ENCODE data around the gene KIFC3.
A peak's percentile ranks its signal among the peaks of the same experiment; 100 is the strongest.

Gene KIFC3

DNA sequence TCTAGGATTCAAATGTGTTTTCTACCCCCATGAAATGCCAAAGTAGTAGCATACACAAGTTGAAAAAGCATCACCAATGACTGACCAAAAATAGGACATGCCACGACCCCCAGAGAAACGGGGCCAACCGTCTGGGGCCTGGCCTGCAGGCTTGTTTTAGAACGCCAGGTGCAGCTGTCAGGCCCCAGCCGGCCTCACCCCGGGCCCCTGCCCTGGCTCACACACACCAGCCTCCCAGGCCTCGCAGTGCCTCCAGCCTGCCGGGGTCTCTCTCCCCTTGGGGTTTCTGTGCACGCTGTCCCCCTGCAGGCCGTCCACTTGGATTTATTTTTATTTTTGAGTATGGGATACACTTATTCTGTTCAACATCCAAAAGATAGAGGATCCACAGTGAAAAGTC lies 58.8 kb downstream of the KIFC3 start:
- H3K9me3 Mint-ChIP-seq = no peaks in the 10 kb centered on the region
- H3K4me1 Mint-ChIP-seq (ENCODE audit: low read depth) = no peaks in the 10 kb centered on the region
- no peak overlapping the region for H3K4me3 Mint-ChIP-seq
- H3K36me3 Mint-ChIP-seq (ENCODE audit: low read depth) = peaks cover 66% of the 10 kb centered on the region
- DNase-seq = no peak
- H3K27ac Mint-ChIP-seq = no peak overlapping the region
- H3K27me3 Mint-ChIP-seq = no peaks in the 10 kb centered on the region

DNA sequence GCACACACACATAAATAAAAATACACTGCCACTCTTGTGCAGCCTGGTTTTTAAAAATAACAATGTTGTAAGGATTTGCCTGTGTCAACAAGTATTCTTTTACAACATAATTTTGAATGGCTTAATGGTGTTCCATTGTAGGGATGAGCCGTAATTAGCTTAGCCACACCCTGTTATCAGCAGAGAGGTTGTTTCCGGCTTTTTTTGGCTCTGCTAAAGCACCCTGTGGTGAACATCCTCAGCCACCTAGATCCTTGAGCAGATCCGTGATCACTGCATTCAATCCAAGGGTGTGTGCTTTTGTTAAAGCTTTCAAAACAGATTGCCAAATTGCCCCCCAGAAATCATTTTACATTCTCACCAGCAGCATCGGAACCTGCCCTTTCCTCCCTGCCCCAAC lies 59.7 kb downstream of the KIFC3 start:
- Mint-ChIP-seq H3K9me3 (no peaks in the 10 kb centered on the region), H3K36me3 (ENCODE audit: low read depth) (peaks cover 70% of the 10 kb centered on the region), H3K27ac (no peak overlapping the region), H3K4me3 (no peak overlapping the region), H3K27me3 (no peaks in the 10 kb centered on the region), H3K4me1 (ENCODE audit: low read depth) (peaks cover 4% of the 10 kb centered on the region)
- DNase-seq = no peak

- peaks cover 72% of the 10 kb centered on the region for H3K36me3 Mint-ChIP-seq (ENCODE audit: low read depth)
- no peaks in the 10 kb centered on the region for H3K27me3 Mint-ChIP-seq
- no peaks in the 10 kb centered on the region for H3K9me3 Mint-ChIP-seq
- no peak overlapping the region for H3K27ac Mint-ChIP-seq
- H3K4me3 Mint-ChIP-seq = no peak overlapping the region
- H3K4me1 Mint-ChIP-seq (ENCODE audit: low read depth) = peaks cover 12% of the 10 kb centered on the region
- no peak for DNase-seq
These were observed 60.6 kb downstream of the KIFC3 start for GRCh38 chr16:57741660-57742191.

DNA sequence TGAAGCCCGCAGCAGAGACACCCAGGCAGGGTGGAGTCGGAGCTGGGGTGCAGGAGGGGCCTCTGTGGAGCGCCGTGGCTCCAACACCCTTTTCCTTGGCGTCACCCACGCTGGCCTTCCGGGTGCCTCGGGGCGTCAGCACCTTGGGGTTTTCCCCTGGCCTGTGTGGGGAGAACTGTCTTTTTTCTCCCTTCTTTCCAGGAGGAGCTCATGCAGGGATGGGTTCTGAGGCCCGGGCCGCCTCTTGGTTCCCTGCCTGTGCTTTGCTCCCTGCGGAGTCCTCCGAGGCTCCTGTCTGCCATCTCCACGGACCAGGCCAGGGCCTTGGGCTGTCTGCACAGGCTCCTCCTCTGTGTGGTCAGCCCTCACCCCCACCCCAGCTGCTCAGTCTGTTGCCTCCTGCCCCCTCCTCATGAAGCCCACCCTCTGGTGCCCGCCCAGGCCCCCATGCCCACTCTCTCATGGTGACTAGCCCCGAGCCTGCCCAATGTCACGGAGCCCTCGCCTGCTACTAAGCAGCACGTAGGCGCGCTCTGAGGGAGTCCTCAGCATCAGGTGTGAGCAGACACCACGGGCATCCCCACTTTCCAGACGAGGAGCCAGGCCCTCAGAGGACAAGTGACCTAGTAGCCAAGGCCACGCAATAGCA lies 61.7 kb downstream of the KIFC3 start:
- Mint-ChIP-seq H3K4me3 (no peak overlapping the region), H3K4me1 (ENCODE audit: low read depth) (peaks cover 20% of the 10 kb centered on the region), H3K9me3 (no peaks in the 10 kb centered on the region), H3K27me3 (no peaks in the 10 kb centered on the region), H3K36me3 (ENCODE audit: low read depth) (peaks cover 78% of the 10 kb centered on the region), H3K27ac (no peak overlapping the region)
- DNase-seq = no peak

GRCh38 chr16:57739756-57740422 lies 62.4 kb downstream of the KIFC3 start:
- no peak for DNase-seq
- no peaks in the 10 kb centered on the region for H3K27me3 Mint-ChIP-seq
- H3K4me1 Mint-ChIP-seq (ENCODE audit: low read depth) = peaks cover 21% of the 10 kb centered on the region
- H3K9me3 Mint-ChIP-seq = no peaks in the 10 kb centered on the region
- H3K4me3 Mint-ChIP-seq = no peak overlapping the region
- H3K27ac Mint-ChIP-seq = no peak overlapping the region
- peaks cover 78% of the 10 kb centered on the region for H3K36me3 Mint-ChIP-seq (ENCODE audit: low read depth)

- Mint-ChIP-seq H3K36me3 (ENCODE audit: low read depth) (peaks cover 71% of the 10 kb centered on the region), H3K4me1 (ENCODE audit: low read depth) (peaks cover 27% of the 10 kb centered on the region), H3K9me3 (no peaks in the 10 kb centered on the region), H3K27me3 (no peaks in the 10 kb centered on the region), H3K4me3 (no peak overlapping the region), H3K27ac (no peak overlapping the region)
- DNase-seq = no peak
These were observed 63.4 kb downstream of the KIFC3 start for GRCh38 chr16:57738844-57739243.

GRCh38 chr16:57736419-57737351 lies 65.6 kb downstream of the KIFC3 start:
- peak; percentile 61 for DNase-seq
- Mint-ChIP-seq H3K4me3 (peak overlapping the region; percentile 90), H3K27ac (peak overlapping the region; percentile 96), H3K27me3 (no peaks in the 10 kb centered on the region), H3K9me3 (peaks cover 6% of the 10 kb centered on the region), H3K36me3 (ENCODE audit: low read depth) (peaks cover 61% of the 10 kb centered on the region), H3K4me1 (ENCODE audit: low read depth) (peaks cover 30% of the 10 kb centered on the region)

DNA sequence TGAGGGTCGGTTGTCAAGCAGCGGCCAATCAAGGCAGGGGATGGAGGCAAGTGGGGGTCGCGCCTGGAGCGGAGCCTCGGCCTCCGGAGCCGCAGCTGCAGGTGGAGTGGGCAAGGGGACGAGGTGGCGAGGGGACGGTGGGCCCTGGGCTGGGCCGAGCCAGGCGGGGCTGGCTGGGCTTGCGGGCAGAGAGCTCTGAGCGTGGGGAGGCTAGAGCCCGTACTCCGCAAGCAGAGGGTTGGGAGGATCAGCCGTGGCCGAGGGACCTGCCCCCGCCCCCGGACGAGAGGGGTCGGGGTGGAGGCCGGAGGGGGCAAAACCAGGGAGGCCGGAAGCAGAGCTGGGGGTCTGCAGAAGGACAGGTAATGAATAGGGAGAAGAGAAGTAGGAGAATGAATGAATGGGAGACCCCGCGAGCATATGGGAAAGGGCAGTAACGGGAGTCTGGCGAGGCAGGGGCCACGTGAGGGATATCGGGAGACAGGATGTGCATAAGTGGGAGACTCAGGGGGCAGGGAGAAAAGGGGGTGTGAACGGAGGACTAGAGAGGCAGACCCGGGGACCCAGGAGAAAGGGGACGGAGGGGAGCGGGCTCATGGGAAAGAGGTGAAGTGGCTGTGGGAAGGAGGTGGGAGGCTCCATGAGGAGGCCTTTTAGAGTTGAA lies 66.4 kb downstream of the KIFC3 start, which contains the start of gene KATNB1:
Gene KATNB1 (plus strand): TSS at position 16 of the 664 bp plus-strand sequence. CDS start 1,474 bp downstream, outside the sequence.
- no peak for DNase-seq
- no peaks in the 10 kb centered on the region for H3K27me3 Mint-ChIP-seq
- H3K4me1 Mint-ChIP-seq (ENCODE audit: low read depth) = peaks cover 30% of the 10 kb centered on the region
- H3K27ac Mint-ChIP-seq = peak within 1 kb of the TSS; percentile 96
- peak within 1 kb of the TSS; percentile 90 for H3K4me3 Mint-ChIP-seq
- peaks cover 6% of the 10 kb centered on the region for H3K9me3 Mint-ChIP-seq
- H3K36me3 Mint-ChIP-seq (ENCODE audit: low read depth) = peaks cover 54% of the 10 kb centered on the region

- Mint-ChIP-seq H3K27ac (peak overlapping the region; percentile 96), H3K4me3 (peak overlapping the region; percentile 90), H3K36me3 (ENCODE audit: low read depth) (peaks cover 52% of the 10 kb centered on the region), H3K27me3 (no peaks in the 10 kb centered on the region), H3K4me1 (ENCODE audit: low read depth) (peaks cover 30% of the 10 kb centered on the region), H3K9me3 (peaks cover 6% of the 10 kb centered on the region)
- peak; percentile 97 for DNase-seq
These were observed 67.2 kb downstream of the KIFC3 start for GRCh38 chr16:57734925-57735754.

DNA sequence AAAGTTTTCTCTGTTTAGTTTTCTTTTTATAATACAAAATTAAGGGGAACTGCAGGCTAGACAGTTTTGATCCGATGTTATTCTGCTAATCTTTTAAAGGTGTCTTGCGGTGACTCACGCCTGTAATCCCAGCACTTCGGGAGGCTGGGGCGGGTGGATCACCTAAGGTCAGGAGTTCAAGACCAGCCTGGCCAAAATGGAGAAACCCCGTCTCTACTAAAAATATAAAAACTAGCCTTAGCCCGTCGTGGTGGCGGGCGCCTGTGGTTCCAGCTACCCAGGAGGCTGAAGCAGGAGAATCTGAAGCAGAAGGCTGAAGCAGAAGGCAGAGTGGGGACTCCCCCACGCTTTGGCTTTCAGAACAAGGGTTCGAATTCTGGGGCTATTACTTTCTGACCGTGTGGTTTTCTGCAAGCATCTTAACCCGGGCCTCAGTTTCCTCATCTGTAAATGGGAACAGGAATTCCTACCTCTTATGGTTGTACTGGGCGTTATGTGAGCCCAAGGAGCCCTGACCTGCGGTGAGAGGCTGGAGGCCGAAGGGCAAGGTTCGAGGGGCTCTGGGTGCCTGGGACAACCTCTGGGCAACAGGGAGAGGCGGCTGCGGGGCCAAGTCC lies 67.9 kb downstream of the KIFC3 start:
- H3K36me3 Mint-ChIP-seq (ENCODE audit: low read depth) = peaks cover 50% of the 10 kb centered on the region
- no peaks in the 10 kb centered on the region for H3K27me3 Mint-ChIP-seq
- H3K4me3 Mint-ChIP-seq = peak overlapping the region; percentile 90
- H3K4me1 Mint-ChIP-seq (ENCODE audit: low read depth) = peaks cover 30% of the 10 kb centered on the region
- peaks cover 6% of the 10 kb centered on the region for H3K9me3 Mint-ChIP-seq
- H3K27ac Mint-ChIP-seq = peak overlapping the region; percentile 96
- no peak for DNase-seq

DNA sequence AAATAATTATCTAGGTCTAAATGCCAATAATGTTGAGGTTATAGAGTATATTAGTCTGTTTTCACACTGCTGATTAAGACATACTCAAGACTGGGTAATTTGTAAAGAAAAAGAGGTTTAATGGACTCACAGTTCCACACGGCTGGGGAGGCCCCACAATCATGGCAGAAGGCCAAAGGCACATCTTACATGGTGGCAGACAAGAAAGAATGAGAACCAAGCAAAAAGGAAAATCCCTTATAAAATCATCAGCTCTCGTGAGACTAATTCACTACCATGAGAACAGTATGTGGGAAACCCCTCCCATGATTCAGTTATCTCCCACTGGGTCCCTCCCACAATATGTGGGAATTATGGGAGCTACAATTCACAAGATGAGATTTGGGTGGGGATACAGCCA lies 69.6 kb downstream of the KIFC3 start:
- no peak for DNase-seq
- Mint-ChIP-seq H3K4me3 (no peak overlapping the region), H3K27ac (no peak overlapping the region), H3K4me1 (ENCODE audit: low read depth) (peaks cover 29% of the 10 kb centered on the region), H3K27me3 (no peaks in the 10 kb centered on the region), H3K9me3 (peaks cover 6% of the 10 kb centered on the region), H3K36me3 (ENCODE audit: low read depth) (peaks cover 36% of the 10 kb centered on the region)

DNA sequence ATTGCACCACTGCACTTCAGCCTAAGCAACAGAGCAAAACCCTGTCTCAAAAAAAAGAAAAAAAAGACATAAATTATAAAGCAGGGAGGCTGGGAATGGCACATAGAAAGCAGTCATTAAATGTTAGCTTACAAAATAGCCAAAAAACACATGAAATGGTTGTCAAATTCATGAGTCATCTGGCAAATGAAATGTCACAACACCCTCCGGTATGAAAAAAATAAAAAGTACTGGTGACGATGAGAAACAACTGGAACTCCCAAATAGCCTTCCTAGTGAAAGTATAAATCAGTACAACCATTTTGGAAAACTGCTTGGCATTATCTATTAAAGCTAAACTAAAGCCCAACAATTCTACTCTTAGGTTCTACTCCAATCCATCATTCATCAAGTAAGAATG lies 70.3 kb downstream of the KIFC3 start:
- Mint-ChIP-seq H3K36me3 (ENCODE audit: low read depth) (peaks cover 29% of the 10 kb centered on the region), H3K4me1 (ENCODE audit: low read depth) (peaks cover 23% of the 10 kb centered on the region), H3K4me3 (no peak overlapping the region), H3K27ac (no peak overlapping the region), H3K27me3 (no peaks in the 10 kb centered on the region), H3K9me3 (peaks cover 6% of the 10 kb centered on the region)
- DNase-seq = no peak
